Left kidney (tissue), 2 donors: ENCODE data around the gene PRSS8. TPM values are rescaled to one million over a fixed set of nuclear protein-coding genes. Genes with fewer than 3 reads are reported as not detected.
A peak's percentile ranks its signal among the peaks of the same experiment; 100 is the strongest.

ENCODE experiments used
- DNase-seq: peaks from one replicate; pipeline ENCODE4 v3.0.0-alpha.2; 2013
- polyA plus RNA-seq: library from polyadenylated mRNA; unstranded; fragments of 120-200 nt; gene quantifications from one replicate; pipeline ENCODE4 v1.2.1, GENCODE V29; 2013; ENCODE audit not compliant: insufficient read length

PRSS8 gene
- polyA plus RNA-seq, 1 donor = 54.4 TPM

DNA sequence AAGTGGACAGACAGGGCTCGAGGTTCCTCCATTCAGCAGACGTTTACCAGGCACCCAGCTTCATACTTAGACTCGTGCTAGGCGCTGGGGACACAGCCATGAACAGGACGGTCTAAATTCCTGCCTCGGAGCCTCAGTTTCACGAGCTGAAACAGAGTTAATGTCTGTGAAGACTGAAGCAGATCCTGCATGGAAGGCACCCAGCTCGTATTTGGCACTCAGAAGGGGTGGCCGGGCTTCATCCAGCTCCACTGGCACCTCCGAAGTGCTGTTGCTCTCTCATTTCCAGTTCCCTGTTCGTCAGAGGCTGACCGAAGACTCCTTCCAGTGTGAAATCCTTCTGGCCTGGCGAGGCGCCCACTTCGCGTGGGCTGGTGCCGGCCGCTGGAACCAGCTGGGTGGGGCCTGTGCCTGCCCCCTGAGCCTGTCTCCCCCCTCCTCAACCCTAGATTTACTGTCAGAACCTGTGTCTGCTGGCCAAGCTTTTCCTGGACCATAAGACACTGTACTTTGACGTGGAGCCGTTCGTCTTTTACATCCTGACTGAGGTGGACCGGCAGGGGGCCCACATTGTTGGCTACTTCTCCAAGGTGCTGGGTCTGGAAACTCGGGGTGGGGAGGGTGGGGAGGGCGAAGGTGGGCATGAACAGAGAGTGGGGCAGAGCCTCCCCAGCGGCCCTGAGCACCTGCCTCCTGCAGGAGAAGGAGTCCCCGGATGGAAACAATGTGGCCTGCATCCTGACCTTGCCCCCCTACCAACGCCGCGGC lies 5.8 kb downstream of the PRSS8 start:
- no peak for DNase-seq

DNA sequence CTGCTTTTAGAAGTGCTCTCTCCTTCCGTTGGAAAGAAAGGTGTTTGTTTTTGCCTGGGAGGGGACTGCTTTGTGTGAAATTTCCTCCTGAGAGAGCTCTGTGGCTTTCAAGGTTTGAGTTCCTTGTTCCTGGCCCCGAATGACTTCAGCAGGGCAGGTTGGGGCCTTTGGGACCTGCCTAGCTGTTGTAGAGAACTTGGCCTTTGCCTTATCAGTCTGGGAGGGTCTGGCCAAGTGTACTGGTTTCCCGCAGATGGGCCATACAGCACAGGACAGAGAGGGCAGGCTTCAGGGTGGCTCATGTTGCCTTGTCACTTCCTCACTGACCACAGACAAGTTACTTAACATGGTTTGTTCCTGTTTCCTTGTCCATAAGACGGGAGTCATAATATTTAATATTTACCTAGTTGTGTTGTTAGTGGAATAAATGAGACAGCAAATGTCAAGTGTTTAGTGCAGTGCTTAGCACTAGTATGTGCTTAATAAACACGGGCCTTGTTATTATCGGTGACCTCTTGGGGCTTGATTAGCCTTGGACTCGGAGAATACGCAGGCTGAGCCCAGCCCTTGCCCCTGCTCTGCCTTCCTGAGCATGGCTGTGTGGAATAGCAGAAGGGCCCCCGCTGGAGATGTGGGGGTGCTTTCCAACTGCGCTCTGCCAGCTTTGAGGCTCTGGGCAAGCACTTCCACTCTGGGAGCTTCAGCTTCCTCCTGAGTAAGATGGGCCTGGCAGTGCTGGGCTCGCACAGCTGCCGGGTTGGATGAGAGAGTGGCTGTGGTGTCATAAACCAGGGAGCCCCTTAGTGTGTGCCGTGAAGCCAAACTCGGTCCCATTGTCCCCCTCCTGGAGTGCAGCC lies 6.6 kb downstream of the PRSS8 start:
- DNase-seq = no peak

DNA sequence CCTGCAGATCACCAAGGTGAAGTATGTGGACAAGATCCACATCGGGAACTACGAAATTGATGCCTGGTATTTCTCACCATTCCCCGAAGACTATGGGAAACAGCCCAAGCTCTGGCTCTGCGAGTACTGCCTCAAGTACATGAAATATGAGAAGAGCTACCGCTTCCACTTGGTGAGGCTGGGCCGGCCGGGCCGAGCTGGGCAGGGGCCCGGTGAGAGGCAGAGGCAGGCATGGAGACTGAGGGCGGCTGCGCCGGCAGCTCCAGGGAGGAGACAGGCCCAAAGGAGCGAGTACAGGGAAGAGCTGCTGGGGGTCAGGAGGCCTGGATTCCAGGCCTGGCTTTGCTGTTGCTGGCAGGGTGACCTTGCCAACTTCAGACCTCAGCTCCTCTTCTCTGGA lies 8.3 kb downstream of the PRSS8 start:
- DNase-seq = no peak

DNA sequence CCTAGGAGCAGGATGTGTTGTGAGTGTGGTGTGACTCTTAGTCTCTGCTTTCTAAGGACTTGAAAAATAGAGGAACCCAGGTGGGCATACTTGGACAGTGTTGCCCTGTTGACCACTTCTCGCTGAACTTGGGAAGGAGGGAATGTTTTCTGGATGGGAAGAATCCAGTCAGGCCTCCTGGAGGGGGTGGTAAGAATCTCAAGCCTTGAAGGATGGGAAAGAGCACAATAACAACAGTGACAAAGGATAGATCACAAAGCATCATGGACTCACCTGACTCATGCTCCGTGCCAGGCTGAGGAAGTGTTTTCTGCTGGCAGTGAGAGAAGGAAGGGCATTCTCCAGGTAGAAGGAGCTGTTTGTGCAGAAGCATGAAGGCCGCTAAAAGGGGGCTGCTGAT lies 9.7 kb downstream of the PRSS8 start:
- DNase-seq = no peak

DNA sequence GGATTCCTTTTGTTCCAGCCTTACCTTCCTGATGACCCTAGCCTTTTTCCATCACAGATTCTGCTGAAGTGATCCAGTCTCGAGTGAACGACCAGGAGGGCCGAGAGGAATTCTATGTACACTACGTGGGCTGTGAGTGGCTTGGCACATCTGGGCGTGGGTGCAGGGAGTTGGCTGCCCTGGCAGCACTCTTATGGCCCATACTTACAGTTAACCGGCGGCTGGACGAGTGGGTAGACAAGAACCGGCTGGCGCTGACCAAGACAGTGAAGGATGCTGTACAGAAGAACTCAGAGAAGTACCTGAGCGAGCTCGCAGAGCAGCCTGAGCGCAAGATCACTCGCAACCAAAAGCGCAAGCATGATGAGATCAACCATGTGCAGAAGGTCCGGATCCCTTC lies 15.4 kb downstream of the PRSS8 start:
- no peak for DNase-seq

DNA sequence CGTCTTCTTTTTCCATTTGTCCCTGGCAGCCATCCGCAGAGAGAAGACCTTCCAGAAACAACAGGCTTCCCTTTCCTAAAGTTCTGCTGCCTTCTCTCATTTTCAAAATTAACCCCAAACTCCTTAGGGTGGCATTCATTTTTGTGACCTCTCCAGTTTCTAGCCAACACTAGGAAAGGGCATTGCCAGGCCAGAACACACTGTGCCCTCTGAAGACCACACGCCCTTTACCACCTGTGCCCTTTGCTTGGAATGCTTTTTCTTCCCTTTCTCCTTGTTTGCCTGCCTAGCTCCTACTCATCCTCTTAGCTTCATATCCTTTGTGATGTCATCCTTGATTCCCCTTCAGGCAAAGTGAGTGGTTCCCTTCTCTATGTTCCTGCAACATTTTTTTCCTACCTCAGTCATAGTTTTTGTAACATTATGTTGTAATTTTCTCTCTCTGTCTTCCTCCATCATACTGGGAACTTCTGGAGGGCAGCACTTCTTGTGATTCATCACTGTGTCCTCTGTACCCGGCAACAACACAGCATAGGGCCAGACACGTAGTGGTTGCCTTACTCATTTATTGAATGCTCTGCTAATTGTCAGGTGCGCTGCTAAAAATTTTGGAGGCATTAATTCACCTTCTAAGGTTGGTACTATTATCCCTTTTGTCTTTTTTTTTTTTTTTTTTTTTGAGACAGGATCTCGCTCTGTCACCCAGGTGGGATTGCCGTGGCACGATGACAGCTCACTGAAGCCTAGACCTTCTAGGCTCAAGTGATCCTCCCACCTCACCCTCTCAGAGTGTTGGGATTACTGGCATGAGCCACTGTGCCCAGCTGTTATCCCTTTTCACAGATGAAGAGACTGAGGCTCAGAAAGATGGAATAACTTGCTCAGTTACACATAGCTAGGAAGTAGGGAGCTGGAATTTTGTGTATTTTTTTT lies 17.0 kb downstream of the PRSS8 start:
- no peak for DNase-seq

DNA sequence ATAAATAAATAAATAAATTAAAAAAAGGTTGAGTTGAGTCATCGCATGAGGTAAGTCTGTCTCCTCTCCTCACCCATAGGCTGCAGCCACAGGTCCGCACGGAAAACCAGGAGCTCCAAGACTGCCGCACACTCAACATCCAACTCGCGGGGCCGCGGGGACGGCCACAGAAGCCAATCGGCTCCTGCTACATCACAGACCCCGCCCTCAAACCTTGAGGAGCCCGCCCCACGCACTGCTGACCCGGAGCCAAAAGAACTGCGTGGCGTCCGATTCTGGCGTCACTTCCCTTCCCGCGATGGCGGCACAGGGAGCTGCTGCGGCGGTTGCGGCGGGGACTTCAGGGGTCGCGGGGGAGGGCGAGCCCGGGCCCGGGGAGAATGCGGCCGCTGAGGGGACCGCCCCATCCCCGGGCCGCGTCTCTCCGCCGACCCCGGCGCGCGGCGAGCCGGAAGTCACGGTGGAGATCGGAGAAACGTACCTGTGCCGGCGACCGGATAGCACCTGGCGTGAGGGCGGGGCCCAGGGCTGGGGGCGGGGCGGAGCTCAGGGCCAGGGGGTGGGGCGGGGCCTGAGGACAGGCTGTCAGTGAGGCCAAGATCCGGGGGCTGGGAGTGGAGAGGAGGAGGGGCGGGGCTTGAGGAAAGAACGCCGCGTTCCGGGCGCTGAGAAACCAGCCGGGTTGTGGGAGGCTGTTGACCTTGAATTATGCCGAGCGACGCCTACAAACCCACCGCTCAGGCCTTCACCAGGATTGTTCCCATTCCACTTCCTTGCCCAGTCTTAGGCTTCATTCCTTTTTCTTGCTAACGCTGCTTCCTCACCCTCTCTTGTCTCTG lies 17.9 kb downstream of the PRSS8 start, which contains the start of gene KAT8:
TSS of gene KAT8 (plus strand) at position 281 of the 839 bp plus-strand sequence. CDS start at position 299, 18 bp downstream.
- peak; percentile 98 for DNase-seq

DNA sequence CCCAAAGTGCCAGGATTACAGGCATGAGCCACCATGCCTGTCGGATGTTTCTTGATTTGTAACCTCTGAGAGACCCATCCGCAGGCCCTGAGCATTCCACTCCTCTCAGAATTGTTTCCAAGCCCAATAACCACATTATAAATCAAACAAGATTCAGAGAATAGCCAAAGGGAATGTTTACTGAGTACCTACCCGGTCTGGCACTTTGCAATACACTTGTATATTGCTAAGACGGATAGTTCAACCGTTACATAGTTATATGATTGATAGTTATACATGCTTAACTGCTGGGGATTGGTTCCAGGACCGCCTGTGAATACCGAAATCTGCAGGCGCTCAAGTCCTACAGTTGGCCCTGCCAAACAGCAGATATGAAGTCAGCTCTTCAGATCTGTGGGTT lies 21.1 kb downstream of the PRSS8 start:
- DNase-seq = no peak

DNA sequence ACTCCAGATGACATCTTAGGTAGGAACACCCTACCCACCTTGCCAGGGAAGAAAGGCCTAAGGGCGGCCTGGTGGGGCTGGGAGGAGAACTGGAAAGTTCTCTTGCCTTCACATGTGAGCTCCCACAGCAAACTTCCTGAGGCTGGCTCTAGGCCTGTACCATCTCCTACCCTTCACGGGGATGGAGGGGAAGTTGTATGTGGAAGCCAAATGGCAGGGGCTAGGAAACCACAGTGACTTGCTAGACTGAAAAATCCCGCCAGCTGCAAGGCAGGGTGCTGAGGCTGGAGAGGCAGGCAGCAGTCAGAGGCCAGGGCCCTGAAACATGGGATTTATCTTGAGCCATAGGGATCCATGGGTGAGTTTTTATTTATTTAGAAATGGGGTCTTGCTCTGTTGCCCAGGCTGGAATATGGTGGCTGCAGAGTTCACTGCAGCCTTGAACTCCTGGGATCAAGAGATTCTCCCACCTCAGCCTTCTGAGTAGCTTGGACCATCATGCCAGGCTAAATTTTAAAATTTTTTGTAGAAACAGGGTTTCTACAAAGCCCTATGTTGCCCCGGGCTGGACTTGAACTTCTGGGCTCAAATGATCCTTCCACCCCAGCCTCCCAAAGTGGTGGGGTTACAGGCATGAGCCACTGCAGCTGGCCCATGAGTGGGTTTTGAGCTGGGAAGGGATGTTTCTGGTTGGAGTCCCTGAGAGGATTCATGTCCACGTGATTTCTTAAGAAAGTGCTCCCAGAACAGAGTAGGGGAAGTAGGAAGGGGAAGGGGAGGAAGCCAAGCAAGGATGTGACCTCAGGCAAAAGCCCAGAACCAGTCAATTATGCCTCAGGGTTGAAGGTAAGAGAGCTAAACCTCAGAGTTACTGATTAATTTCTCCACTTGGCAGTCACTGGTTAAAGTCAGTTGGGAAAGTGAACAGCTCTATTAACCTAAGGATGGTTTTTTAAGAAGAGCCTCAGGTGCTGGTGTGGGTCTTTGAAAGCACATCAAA lies 22.1 kb downstream of the PRSS8 start:
- peak; percentile 22 for DNase-seq

DNA sequence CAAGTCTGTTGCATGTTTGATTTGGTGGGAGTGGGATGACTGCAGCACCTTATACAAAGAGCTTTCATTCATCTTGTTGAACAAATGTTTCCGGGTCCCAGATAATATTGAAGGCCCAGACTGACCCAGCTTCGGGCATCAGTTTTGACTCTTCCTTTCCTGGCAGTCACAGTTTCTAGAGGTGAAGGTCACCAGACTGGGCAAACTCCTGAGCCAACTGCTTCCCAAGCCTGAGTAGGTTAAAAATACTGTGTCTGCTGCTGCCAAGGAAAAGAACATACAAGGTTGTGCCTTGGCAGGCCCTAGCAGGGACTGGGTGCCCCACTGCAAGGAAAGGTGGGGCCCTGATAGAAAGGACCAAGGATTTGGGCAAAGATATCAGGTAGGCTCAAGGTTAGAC lies 22.8 kb downstream of the PRSS8 start:
- no peak for DNase-seq

DNA sequence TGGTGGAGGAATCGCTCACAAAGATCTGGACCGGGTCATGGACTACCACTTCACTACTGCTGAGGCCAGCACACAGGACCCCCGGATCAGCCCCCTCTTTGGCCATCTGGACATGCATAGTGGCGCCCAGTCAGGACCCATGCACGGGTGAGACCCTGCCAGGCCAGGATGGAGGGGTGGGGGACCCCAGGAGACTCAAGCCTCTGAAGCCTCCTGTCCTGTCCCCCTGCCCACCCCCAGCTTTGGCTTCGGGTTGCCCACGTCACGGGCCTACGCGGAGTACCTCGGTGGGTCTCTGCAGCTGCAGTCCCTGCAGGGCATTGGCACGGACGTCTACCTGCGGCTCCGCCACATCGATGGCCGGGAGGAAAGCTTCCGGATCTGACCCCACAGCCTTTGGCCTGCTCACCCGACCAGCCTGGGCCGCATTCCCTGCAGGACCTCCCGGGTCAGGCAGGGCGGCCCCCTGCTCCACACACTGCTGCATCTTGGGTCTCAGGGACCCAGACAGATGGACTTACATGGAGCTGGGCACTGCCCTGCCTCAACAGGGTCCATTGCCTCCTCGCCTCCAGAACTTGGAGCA lies 23.6 kb downstream of the PRSS8 start:
- DNase-seq = no peak

DNA sequence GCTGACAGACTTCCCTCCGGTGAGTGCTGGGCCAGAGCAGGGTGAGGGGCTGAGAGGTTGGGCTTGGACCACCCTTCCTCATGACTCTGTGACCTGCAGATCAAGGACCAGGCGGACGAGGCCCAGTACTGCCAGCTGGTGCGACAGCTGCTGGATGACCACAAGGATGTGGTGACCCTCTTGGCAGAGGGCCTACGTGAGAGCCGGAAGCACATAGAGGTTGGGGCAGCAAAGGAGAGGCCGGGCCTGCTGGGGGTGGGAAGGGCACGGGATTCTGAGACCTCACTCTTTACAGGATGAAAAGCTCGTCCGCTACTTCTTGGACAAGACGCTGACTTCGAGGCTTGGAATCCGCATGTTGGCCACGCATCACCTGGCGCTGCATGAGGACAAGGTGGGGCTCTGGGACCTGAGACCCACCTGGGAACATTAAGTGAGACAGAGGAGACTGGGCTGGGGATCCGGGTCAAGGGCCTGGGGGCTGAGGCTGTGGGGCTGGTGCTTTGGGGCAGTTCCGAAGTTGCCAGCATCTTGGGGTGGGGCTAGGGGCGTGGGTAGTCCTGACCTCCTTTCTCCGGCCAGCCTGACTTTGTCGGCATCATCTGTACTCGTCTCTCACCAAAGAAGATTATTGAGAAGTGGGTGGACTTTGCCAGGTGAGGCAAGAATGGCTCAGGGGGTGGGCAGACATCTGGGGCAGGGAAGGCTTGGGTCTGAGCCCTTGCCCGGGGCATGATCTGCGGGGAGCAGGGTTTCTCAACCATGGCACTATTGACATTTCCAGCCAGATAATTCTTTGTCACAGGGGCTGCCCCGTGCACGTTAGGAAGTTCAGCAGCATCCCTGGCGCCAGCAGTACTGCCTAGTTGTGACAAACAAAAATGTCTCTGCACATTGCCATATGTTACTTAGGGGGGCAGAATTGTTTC lies 25.2 kb downstream of the PRSS8 start:
- no peak for DNase-seq

DNA sequence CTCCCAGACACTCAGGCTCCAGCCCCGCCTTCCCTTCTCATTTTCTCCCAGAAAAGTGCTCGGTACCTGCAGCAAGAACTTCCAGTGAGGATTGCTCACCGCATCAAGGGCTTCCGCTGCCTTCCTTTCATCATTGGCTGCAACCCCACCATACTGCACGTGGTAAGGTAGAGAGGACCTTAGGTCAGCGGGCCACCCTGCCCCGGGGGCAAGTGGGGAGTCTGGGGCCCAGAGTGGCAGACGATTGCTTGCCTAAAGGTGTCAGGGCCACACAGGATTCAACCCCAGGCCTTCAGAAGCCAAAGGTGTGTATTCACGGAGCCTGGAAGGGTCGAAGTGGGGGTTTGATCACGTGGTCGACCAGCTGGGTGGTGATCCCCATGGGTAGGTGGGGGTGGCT lies 25.9 kb downstream of the PRSS8 start:
- no peak for DNase-seq

DNA sequence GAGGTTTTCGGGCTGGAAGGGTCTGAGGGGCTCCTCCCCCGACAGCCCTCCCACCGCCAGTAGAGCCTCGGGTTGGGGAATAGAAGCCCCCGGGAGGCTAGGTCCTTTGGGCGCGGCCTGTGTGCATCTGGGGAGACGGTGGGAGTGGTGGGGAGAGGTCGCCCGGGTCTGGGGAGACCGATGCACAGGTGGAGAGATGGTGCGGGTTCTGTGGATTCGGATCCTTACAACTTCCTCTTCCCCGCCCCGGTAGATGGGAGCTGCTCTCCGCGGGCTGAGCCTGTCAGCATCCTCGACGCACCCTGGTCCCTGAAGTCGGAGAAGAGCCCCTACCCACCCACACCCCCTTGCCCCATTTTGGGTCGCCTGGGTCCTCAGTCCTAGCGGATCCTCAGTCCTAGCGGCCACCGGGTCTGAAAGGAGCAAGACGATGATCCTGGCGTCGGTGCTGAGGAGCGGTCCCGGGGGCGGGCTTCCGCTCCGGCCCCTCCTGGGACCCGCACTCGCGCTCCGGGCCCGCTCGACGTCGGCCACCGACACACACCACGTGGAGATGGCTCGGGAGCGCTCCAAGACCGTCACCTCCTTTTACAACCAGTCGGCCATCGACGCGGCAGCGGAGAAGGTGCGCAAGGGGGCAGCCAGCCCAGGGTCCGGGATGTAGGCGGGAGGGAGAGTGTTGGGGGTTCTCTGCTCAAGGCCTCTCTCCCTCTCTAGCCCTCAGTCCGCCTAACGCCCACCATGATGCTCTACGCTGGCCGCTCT lies 26.6 kb downstream of the PRSS8 start:
- no peak for DNase-seq

DNA sequence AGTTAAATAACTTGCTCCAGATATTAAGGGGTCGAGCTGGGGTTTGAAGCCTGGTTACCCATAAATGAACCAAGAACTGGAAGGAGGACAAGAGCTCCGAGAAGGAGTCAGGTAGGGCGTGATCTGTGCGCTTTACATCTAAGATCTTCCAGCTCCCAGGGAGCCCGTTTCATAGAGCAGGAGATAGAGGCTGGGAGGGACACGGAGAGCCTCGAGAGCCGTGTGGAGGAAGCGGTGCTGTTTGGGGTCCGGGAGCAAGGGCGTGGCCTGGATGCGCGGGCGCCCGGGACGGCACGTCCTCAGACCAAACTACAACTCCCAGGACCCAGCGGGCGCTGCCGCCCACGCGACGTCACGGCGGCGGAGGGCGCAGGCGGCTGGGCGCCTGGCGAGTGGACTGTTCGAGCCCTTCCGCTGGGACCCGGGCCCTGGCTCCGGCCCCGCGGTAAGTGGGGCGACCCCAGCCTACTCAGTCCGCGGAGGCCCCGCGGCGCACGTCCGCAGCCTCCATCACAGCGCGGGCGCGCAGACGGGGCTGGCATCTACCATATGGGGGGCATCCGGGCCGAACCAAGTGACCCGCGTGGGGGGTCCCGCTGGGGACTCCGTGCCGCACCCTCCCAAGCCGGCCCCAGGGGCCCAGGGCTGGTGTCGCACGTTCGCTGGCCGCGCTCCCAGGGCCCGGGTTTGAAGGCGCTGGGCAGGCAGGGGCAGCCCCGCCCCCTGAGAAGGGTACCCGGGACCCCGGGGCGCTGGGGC lies 27.3 kb downstream of the PRSS8 start, which contains the start of gene BCKDK:
TSS of gene BCKDK (plus strand) at position 352 of the 759 bp plus-strand sequence. CDS start 838 bp downstream, outside the sequence.
- peak; percentile 53 for DNase-seq

DNA sequence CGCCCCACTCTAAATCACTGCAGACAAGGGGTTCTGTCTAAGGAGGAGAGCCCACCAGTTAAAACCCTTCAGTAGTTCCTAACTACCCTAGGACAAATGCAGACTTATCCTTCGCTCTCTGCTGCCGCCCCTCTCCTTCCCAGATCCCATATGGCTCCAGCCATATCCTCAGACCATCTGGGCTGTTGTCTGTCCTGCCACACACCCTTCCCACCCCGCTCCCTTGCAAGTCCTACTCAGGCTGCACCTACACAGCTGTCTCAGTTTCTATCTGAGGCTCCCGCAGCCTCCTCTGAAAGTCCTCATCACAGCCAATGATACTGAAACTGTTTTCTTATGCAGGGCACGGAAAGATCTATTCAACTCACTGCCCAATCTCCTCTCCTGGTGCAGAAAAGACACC lies 28.1 kb downstream of the PRSS8 start:
- no peak for DNase-seq
